ENCODE results near the gene CCNL1.

Gene CCNL1

DNA sequence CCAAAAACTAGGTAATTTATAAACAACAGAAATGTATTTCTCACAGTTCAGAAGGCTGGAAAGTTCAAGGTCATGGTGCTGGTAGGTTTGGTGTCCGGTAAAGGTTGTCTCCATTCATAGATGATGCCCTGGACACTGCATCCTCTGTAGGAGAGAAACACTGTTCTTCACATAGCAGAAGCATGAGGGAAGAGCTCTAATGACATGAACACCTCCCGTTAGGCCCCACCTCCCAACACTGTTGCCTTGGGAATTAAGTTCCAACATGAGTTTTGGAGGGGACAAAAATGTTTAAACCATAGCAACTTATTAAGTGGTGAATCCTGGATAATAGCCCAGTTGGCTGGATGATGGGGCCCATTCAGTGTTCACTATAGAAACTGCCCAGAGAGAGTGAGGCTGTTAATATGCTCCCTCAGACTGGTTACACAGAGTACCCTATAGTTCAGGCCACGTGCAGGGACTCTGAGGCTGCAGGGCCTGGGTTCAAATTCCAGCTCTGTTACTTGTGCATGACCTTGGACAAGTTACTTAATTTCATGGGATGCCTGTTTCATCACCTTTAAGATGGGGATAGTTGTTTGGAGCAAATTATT lies 37.0 kb downstream of the CCNL1 start:
- DNase-seq (ENCODE audit: low read depth), result no peak

DNA sequence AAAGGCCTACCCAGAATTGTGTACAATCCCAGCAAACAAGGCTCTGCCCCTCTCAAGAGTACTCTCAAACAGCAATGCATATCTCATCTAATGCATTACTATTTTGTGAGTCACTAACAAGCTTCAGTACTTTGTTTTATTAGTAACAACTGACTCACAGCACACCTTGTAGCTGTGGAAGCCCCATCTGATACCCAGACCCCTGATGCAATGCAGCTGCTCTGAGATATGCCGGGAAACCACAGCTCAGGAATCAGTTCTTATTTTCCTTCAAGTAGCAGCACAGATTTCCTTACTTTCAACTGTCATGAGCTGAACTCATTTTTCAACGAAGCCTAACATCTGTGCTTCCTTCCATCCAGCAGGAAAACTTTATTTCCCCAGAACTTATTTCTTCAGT lies 37.8 kb downstream of the CCNL1 start:
- DNase-seq (ENCODE audit: low read depth), result no peak

- no peak for DNase-seq (ENCODE audit: low read depth)
Measured at GRCh38 chr3:157121522-157121921, 38.4 kb downstream of the CCNL1 start.

GRCh38 chr3:157120071-157120892 lies 39.7 kb downstream of the CCNL1 start:
- no peak for DNase-seq (ENCODE audit: low read depth)

DNA sequence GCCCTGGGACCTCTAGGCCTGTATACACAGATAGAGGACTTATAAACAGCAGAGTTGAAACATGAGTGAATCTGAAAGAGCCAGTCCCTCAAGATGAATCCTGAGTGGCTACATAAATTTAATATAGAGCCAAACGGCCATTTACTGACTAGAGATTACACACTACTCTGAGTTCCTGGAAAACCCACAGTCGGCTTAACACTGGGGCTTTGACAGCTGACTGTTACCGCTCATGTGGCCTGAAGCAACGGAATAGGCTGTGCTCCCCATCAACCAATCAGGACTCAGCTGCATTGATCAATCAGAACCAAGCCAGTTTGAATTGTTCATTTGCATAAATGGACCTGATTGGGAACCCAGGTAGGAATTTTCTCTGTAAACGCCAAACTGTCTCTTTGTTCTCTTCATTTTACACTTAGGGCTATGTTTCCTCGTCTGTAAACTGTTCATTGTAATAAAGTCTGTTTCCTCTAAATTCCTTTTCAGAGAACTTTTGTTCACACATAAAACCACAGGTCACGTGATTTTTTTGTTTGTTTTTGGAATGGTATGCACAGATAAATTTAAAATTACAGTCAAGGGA lies 40.5 kb downstream of the CCNL1 start:
- no peak for DNase-seq (ENCODE audit: low read depth)

DNA sequence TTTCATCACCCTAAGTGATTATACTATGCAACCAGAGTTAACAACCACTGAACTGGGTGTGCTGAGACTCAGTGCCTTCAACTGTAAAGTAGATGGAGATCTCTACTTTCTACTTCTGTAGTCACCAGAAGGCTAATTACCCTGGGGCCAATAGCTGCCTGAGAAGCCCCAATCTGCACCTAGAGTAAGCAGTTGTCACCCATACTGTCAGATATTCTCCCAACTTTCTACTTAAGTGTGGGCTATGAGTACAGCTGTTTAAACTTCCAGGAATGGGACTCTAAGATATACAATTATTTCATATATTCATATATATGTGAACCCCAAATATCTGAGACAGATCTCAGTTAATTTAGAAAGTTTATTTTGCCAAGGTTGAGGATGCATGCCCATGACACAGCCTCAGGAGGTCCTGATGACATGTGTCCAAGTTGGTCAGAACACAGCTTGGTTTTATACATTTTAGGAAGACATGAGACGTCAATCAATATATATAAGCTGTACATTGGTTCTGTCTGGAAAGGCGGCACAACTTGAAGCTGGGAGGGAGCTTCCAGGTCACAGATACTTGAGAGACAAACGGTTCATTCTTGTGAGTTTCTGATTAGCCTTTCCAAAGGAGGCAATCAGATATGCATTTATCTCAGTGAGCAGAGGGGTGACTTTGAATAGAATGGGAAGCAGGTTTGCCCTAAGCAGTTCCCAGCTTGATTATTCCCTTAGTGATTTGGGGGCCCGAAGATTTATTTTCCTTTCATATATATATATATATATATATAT lies 41.9 kb downstream of the CCNL1 start:
- DNase-seq (ENCODE audit: low read depth), result no peak

GRCh38 chr3:157117206-157117605 lies 42.7 kb downstream of the CCNL1 start:
- DNase-seq (ENCODE audit: low read depth), result no peak

- no peak for DNase-seq (ENCODE audit: low read depth)
Measured at GRCh38 chr3:157116017-157116416, 43.9 kb downstream of the CCNL1 start.

GRCh38 chr3:157115069-157116006 lies 44.6 kb downstream of the CCNL1 start:
- DNase-seq (ENCODE audit: low read depth), result no peak

- DNase-seq (ENCODE audit: low read depth), result no peak
Measured at GRCh38 chr3:157113832-157114505, 46.0 kb downstream of the CCNL1 start.

- no peak for DNase-seq (ENCODE audit: low read depth)
Measured at GRCh38 chr3:157112536-157112935, 47.4 kb downstream of the CCNL1 start.

- DNase-seq (ENCODE audit: low read depth), result no peak
Measured at GRCh38 chr3:157111518-157111917, 48.4 kb downstream of the CCNL1 start.

DNA sequence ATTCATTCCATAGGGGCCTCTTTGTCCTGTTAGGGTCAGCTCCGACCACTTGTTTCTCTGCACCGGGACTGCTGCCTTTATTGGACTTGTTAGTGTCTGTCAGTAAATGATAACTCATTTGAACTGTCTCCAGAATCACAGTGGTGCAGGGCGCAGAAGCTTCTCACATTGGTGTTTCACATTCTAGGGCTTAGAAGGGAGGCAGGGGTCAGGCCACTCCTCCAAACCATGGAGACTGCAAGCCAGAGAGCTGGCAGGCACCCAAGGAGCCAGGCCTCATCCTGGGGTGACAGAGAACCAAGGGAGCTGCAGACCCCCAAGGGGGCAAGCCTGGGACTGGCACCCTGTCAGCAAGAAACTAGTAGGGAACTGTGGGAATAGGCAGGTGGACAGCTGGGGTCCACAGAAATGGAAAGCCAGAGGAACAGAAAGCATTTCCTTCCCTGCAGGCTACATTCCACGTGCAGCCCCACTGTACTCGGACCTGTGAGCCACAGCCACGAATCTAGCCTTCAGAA lies 49.1 kb downstream of the CCNL1 start:
- no peak for DNase-seq (ENCODE audit: low read depth)

GRCh38 chr3:157109267-157110141 lies 50.4 kb downstream of the CCNL1 start:
- DNase-seq (ENCODE audit: low read depth), result no peak

DNA sequence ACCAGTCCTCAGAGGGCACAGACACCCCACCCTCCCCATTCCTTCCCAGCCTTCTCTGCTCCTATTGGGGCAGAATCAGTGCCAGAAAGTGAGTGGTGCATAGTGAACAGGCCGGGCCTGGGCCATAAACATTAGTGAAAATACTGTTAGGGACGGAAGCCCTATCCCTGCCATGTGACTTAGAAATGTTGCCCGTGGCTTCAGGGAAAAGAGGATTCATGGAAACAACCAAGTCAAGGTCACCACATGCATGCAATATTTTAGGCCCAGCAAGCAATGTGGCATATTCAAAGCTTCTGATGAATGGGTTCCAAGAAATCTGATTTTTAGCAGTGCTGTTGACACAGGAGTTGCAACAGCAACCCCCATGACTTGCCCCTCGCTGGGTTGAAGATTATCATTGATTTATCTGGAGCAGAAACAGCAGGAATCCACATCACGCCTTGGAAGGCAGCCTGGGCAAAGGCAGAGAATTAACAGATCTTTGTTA lies 52.3 kb downstream of the CCNL1 start:
- no peak for DNase-seq (ENCODE audit: low read depth)

GRCh38 chr3:157107037-157107436 lies 52.9 kb downstream of the CCNL1 start:
- no peak for DNase-seq (ENCODE audit: low read depth)

DNA sequence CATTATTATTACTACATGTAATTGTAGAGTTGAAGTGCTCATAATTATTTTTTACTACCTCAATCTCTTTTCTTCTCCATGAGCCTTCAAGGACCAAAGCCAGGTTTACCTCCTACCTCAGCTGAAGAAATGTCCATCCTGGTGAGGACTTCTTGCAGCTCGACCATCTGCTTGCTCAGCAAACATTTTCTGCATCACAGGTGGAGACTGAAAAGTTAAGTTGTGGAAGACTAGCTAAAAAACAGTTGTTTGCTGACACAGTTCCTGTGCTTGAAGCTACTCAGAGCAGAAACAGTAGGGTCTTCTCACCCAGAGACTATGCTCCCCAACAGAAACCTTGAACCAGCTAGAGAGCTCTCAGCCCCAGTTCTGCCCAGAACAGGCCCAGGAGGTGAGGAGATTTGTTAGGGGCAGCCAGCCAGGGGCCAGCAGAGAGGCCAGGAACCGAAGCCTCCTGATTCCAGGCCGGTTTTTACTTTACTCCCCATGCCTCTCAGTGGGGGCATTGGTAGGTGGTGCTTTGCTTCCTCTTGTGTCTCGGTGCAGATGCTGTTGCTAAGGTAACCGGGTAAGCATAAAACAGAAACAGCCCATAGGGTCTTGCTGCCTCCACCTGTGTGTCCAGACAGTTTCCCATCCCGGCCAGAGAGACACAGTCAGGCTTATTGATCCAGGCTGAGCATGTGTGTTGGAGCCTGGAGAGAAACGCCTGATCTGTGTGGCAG lies 54.9 kb downstream of the CCNL1 start:
- no peak for DNase-seq (ENCODE audit: low read depth)

DNA sequence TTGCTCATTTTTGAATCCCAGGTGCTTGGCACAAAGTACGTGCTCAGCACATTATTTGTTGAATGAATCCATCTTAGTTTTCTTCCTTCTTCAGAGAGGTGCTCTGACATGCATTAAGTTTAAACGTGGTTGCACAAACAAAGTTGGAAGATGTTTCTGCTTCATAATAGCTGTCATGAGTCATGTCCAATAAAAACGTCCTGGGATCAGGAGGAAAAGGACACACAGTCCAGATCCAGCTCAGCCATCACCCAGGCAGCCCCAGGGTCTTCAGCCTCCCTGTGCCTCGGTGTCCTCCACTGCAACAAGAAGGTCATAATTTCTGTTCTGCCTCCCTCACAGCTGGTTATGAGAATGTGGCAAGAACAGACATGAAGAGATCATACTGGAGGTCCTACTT lies 55.4 kb downstream of the CCNL1 start:
- no peak for DNase-seq (ENCODE audit: low read depth)

- DNase-seq (ENCODE audit: low read depth), result no peak
Measured at GRCh38 chr3:157103860-157104259, 56.1 kb downstream of the CCNL1 start.

Measured in stimulated activated CD4-positive, alpha-beta T cell treated with anti-CD3 and anti-CD28 coated beads, Interleukin-2, amount 100 ng/mL, for 4 hours (primary cell).